Anterior cingulate cortex (tissue), 58 donors: ENCODE measurements around the gene LRRTM4.

Experiments
- DNase-seq, 58 donors: peaks; one replicate each; lab custom pipeline; 2025; lab: John Stamatoyannopoulos, UW

Gene LRRTM4

DNA sequence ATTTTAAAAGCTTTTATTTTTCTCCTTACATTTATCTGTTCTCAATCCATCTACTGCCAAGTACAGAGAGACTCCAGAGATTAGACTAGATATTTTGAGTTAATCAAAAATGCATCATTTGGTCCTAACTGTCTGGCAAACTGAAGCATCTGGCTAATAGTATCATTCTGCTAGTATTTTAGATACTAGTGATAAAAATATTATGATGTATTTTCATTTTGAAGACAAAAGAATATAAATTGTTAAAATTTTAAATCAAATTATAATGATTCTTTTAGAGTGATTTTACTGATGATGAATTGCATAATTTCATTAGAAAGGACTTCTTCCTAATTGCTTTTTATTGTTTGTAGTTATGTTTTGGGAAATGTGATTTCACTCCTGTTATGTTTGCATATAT is 584.0 kb downstream of the LRRTM4 start:
- no peak for DNase-seq

DNA sequence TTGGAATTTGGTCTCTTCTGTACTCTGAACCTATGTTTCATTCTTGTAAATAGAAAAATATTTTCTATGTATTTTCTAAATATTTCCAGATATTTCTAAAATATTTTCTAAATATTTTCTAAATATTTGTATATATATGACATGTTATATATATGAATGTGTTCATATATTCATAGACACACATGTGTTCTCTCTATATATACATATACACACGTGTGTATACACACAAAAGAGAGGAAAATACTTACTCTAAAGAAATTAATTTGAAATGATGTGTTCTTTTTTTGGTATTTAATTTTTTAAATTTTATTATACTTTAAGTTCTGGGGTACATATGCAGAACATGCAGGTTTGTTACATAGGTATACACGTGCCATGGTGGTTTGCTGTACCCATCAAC is 589.6 kb downstream of the LRRTM4 start:
- no peak for DNase-seq

DNA sequence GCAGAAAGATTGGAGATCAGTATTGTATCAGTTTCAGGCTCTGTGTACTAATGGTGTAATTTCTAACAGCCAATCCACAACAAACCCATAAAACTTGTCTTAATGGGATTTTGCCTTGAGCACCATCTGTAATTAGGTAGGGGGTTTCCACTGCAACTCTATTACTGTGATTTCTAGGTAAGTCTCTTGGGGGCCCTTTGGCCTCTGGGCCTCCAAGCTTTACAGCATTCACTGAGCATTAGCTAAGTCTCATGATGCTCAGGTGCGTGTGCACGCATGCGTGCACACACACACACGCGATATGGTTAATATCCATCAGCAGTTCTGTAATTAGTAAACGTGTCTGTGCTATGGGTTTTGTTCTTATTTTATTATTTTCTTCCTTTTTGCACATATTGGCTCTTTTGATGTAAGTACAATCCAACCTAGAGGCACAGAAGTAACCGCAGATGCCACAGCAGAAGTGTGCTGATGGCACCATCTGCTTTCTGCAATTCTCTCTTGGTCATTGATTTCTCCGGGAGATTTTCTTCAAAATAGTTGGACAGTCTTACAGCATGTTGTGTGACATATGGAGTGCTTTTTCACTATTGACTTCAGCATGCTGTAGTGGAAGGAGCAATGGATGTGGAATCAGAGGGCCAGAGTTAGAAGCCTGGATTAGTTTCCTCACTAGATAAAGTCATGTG is 592.0 kb downstream of the LRRTM4 start:
- peak in 11 of 58 donors; percentile 1 to 25 (median 8) for DNase-seq

DNA sequence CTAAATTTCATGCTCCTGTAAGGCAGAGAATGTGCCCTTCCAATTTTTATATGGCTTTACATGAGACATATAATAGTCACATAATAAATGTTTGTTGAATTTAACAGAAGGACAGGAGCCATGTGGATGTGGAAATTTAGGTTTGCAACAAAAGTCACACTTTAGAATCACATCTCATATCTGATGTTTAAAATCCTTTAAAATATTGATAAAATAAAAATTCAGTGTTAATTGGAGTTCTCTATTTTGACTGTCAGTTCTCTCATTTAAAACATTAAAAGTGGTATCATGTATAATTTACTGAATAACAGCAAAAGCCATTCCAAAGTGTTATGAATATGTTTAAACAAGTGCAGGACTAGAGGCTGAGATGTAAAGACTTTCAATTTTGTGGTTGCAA is 594.1 kb downstream of the LRRTM4 start:
- no peak for DNase-seq

DNA sequence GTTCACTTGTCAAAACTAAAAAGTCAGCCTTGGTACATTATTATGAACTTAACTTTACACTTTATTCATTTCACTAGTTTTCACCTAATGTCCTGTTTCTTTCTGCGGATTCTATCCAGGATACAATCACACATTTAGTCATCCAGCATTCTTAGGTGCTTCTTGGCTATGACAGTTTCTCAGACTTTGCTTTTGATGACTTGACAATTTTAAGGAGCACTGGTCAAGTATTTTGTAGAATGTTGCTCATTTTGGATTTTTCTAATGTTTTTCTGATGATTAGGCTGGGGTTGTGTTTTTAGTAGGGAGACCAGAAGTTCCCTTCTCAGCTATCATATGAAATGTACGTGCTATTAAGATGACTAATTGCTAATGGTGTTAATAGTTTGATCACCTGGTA is 601.2 kb downstream of the LRRTM4 start:
- DNase-seq, result no peak

DNA sequence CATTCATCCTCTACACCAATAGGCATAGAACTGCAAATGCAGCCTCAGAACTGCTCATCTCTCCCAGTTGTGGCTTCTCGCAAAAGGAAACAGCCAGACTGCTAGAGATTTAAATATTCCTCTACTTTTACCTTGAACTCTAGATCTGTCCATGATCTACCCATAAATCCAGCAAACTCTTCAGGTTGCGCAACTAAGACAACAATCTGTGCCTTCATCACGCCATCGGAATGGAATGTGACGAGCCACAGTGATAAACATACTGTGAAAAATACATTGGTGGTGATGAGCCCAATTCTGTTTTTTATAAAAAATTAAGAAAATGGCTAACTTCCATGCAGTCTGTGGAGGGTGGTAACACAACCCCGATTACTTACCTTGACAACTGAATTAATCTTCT is 626.7 kb downstream of the LRRTM4 start:
- no peak for DNase-seq

DNA sequence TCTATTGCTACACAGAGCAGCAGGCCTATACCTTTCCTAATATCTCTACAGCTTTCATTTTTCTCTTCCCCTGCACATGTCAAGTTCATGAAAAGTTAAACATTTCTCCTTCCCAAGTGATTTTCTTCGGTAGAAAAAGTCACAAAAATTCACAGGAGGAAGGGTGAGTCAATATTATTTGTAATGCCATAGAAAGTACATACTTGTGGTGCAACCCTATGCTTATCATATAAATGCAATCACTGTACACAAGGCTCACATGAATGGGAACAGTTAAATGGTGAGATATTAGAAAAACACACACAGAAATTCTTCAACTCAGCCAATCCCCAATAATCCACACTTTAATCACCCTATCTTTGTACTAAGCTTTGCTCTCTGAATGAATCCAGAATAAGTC is 651.6 kb downstream of the LRRTM4 start:
- no peak for DNase-seq

DNA sequence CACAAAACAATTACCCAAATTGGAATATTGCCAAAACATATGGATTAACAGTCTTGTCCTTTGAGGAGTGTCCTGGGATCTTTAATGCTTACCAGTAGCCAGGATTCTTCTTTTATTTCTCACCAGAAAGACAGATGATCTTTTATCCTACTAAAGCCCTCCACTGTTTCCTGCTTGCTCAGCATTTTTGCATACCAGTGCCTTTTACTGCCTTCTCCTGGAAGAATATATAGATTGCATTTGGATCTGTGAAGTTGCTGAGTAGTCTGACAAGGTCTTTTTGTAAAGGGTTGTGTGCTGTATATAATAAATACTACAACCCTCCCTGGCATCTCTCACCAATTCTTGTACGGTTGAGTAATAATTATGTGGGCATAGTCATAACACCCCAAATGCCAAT is 652.2 kb downstream of the LRRTM4 start:
- no peak for DNase-seq

GRCh38 chr2:76867854-76868253 is 654.3 kb downstream of the LRRTM4 start:
- no peak for DNase-seq

DNA sequence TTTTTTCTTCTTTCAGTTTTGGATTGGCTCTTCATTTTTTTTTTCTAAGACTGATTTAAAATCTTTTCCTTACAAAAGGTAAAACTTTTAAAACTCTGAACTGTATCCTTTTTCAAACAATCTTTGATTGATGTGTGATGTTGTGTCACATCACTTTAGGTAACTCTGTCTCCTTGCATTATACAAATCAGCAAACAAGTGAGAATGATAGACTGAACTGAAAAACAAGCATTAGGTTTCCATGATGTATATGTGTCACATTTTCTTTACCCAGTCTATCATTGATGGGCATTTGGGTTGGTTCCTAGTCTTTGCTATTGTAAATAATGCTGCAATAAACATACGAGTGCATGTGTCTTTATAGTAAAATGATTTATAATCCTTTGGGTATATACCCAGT is 655.7 kb downstream of the LRRTM4 start:
- no peak for DNase-seq

DNA sequence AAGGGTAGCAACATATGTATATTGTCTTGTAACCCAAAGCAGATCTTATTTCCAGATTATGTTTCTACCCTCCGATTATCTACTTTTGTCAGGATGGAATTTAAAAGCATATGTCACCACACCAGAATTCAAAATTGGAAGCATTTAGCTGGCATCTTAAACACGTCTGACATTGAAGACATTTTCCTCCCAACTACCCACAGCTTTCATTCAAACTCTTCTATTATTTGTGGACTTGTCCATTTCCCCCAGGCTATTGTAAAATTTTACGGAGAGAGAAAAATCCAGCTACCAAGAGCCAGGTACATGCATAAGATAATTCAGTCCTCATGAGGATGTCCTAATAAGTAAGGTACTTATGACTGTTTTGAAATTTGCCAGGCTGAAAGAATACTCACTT is 659.3 kb downstream of the LRRTM4 start:
- DNase-seq, result no peak

DNA sequence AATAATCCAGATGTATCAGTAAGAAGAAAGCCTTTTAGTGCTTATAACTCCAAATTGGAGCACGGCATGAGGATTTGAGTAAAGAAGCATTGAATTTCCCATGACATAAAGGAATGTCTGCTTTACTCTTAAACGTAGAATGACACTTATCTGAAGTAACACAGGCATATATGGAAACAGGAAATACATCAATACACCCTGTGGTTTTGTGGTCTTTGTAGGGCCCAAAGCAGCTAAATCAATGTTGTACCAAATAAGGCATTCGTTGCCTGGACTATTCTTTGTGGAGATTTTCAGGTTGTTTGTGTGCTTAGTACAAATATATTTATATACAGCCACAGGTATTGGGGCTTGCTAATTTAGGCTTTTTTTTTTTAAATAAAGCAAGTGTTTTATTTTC is 660.5 kb downstream of the LRRTM4 start:
- no peak for DNase-seq

GRCh38 chr2:76851000-76851399 is 671.2 kb downstream of the LRRTM4 start:
- DNase-seq, result no peak

- DNase-seq, result peak in 1 of 58 donors; percentile 28
Observed at GRCh38 chr2:76849086-76849485, 673.1 kb downstream of the LRRTM4 start.

GRCh38 chr2:76839826-76840225 is 682.4 kb downstream of the LRRTM4 start:
- DNase-seq, result no peak

DNA sequence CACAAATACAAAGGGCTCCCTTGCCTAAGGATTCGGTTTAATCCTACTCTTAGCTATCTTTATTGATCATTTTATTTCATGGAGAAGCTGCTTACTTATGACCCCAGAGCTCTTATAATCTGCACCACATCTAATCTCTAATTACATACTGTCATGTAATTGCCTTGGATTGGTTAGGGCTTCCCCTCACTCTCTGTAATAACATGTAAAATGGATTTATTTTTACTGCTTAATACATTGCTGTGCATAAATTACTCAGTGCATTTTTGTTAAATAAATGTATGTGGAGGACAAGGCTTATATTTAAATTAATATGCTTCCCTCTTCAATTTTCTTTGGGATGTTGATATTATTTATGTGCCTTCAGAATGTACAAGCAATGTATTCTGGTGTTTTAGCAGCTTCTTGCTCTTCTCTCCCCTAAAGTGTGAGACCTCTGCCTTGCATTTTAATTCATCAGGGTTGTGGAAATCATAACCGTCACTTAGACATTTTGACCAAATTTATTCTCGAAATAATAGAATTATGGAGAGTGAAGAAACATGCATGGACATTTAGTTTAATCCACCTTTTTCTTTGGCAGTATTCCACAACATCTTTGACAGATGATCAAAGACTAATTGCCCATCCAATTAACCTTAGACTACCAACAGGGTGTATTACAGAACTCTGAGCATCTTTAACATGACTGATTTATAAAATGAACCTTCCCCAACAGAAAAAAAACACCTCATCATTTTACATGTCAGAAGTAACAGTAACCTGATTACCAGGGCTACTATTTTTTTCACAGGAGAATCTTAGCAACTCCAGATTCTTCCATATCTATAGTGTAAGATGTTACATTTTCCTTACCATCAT is 692.6 kb downstream of the LRRTM4 start:
- DNase-seq, result no peak

DNA sequence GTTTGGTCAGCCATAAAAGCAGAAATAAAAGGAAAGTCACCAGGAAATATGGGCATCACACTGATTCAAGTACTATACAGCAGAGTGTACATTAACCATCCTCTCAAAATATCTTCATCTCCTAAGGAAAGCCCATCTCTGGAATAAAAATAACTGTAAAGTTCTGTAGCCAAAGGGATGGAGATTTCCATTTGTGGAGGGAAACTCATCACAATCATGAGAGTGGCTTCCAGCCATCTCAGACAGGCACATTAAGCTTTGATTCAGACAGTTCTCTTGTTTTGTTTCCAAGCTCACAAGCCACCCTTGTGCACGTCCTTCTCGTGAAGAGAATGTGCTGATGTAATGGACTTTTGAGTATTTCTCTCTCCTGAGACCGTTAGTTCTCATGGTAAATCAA is 695.5 kb downstream of the LRRTM4 start:
- peak in 4 of 58 donors; percentile 1 to 24 (median 6) for DNase-seq

- DNase-seq, result no peak
Observed at GRCh38 chr2:76825140-76825970, 696.8 kb downstream of the LRRTM4 start.

- no peak for DNase-seq
Observed at GRCh38 chr2:76821731-76822130, 700.4 kb downstream of the LRRTM4 start.

GRCh38 chr2:76813084-76813483 is 709.1 kb downstream of the LRRTM4 start:
- no peak for DNase-seq

GRCh38 chr2:76812156-76812555 is 710.0 kb downstream of the LRRTM4 start:
- no peak for DNase-seq
